ENCODE measurements around the gene TGFB1I1.
"Not testable (repeated sequence)": the region's sequence is repeated elsewhere in the genome, so short reads cannot be mapped to it uniquely, and the experiment has no call there.

The TGFB1I1 gene

GRCh38 chr16:31471875-31472708 is at the start of gene TGFB1I1:
Gene TGFB1I1, plus strand, starts transcription at chr16:31472152. Its CDS starts 37 bp downstream, at chr16:31472189.
- no peak for DNase-seq (ENCODE audit: low read depth in 2 of 2)

DNA sequence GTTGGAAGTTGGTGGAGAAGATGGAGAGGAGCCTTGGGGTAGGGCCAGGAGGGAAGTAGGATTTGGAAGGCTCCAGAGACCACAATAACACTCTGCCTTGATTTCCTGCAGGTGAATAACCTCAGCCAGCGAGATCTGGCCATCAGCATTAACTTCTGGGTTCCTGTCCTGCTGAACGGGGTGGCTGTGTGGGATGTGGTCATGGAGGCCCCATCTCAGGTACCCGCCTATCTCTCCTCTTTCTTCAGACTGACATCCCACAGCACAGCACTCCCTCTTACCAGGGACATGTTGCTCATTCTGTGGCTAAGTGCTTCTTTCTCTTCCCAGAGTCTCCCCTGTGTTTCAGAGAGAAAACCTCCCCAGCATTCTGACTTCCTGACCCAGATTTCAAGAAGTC is 48.7 kb upstream of the TGFB1I1 start:
- no peak for DNase-seq (ENCODE audit: low read depth in 2 of 2)

DNA sequence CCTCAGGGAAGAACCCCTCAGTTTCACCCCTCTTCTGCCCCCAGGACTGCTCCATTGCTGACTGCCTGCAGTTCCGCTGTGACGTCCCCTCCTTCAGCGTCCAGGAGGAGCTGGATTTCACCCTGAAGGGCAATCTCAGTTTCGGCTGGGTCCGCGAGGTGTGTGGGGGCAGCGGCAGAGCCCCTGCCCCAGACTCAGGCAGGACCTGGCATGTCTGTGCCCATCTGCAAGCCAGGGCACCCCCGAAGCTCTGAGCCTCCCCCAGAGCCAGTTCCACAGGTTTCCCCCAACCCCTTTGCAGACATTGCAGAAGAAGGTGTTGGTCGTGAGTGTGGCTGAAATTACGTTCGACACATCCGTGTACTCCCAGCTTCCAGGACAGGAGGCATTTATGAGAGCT is 48.2 kb upstream of the TGFB1I1 start:
- no peak for DNase-seq (ENCODE audit: low read depth in 2 of 2)

DNA sequence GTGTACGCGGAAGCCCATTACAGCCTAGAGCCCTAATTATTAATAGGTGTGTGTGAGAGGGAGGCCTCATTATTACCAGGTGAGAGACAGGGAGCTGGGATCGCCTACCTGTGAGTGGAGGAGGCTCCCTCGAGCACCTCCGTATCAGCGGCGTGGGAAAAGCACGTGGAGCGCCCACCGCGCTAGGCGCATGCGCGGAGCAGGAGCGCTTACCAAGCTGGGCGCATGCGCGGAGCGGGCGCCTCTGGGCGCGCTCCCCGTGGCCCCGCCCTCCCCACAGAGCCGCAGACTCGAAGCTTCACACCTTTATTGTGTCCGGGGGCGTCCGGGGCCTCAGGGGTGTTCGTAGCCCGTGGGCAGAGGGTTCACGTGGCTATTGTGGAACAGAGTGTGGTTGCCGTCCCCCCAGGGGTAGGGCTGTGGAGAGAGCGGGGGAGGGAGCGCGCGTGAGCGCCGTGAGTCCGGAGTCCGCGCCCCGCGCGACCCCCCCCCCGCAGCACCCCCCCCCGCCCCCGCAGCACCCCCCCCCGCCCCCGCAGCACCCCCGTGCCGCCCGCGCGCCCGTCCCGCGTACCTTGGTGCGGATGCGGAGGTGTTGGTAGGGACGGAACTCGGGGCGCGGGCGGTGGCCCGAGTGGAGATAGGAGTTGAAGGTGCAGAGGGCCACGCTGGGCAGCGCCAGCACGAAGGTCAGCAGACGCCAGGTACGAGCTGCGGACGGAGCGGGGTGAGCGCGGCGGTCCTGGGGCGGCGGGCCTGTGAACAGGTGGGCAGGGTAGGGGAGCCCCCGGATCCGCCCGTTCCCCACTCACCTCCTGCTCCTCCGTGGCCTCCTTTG is 44.3 kb upstream of the TGFB1I1 start:
- peak; percentile 49 to 50 for DNase-seq (ENCODE audit: low read depth in 2 of 2)

- DNase-seq (ENCODE audit: low read depth in 2 of 2): no peak
These were observed 43.7 kb upstream of the TGFB1I1 start, which contains the start of gene COX6A2 for GRCh38 chr16:31428279-31428597. Gene COX6A2, minus strand, starts transcription at chr16:31428360. Its CDS starts 35 bp downstream, at chr16:31428325.

GRCh38 chr16:31428638-31429247 is 43.2 kb upstream of the TGFB1I1 start:
- DNase-seq (ENCODE audit: low read depth in 2 of 2): no peak

GRCh38 chr16:31429314-31429713 is 42.6 kb upstream of the TGFB1I1 start:
- DNase-seq (ENCODE audit: low read depth in 2 of 2): no peak

DNA sequence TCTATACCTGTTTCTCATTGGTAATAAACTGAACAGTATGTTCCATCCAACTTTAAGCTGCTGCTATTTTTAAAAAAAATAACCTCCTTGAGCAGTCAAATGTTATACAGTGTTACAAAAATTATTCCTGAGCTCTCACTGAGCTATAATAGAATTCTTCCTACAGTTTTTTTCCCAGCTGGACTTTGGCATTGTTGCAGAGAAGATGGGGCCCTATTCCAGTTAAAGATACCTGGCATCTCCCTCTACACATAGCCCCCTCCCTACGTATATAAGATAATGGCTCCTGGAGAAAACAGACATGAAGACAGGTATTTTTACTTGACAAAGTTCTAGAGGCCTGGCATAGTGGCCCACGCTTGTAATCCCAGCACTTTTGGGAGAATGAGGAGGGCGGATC is 42.2 kb upstream of the TGFB1I1 start:
- no peak for DNase-seq (ENCODE audit: low read depth in 2 of 2)

- no peak for DNase-seq (ENCODE audit: low read depth in 2 of 2)
These were observed 41.4 kb upstream of the TGFB1I1 start for GRCh38 chr16:31430380-31431052.

DNA sequence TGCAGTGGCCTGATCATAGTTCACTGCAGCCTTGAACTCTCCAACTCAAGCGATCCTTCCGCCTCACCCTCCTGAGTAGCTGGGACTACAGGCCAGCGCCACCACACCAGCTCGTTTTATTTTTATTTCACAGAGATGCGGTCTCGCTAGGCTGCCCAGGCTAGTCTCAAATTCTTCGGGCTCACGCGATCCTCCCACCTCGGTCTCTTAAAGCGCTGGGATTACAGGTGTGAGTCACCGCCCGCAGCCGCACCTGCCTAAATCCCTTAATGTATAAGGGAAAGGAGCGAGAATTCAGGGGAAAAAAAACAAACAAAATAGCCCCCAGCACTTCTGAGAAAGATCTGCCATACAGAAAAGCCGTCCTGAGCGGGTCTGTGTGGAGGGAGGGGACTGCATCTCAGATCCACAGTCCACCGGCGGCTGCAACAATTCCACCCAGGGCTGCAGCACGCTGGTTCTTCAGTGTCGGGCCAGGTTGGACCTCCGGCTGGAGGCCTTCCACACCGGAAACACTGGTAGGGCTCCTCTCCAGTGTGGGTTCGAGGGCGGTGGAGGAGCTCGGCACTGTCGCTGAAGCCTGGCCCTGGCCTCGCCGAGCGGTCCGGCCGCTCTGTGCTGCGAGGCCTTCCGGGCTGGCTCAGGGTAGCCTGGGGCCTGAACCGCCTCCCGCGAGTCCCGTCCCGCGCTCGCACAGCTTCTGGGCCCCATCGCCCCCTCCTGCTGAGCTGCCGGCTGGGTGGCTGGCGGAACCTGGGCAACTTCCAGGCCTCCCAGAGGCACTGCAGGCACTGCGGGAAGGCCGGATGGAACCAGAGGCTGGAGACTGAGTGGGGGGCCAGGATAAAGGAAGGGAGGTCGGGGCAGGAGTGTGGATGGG is 36.4 kb upstream of the TGFB1I1 start:
- no peak for DNase-seq (ENCODE audit: low read depth in 2 of 2)

DNA sequence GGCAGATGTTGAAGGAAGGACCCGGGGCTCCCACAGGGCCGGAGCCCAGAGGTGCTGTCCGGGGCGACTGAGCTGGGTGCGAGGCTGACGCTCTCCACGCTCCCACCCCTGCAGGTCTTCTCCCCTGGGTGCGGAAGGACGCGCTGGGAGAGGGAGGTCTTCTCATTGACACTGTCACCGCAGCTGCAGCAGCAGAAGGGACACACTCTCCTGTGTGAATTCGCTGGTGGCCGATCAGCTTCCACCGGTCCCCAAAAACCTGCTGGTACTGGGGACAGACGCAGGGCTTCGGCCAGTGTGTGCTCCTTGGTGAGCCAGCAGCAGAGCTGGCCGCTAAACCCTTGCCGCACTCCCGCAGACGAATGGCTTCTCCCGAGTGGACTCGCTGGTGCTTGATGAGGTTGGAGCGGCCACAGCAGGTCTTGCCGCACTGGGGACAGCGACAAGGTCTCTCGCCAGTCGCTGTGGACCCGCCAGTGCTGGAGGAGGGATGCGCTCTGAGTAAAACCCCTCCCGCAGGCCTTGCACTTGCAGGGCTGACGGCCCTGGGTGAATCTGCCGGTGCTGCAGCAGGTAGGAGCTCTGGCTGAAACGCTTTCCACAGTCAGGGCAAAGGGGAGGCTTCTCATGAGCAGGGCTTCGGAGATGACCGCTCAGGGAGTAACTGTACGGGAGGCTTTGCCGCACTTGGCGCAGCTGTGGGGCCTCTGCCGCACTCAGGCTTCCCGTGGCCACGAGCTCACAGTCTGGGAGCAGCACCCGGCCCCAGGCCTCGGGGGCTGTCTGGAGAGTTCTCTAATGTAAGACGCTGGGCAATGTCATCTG is 35.5 kb upstream of the TGFB1I1 start:
- no peak for DNase-seq (ENCODE audit: low read depth in 2 of 2)

- DNase-seq (ENCODE audit: low read depth in 2 of 2): no peak
These were observed 33.5 kb upstream of the TGFB1I1 start for GRCh38 chr16:31438414-31438813.

DNA sequence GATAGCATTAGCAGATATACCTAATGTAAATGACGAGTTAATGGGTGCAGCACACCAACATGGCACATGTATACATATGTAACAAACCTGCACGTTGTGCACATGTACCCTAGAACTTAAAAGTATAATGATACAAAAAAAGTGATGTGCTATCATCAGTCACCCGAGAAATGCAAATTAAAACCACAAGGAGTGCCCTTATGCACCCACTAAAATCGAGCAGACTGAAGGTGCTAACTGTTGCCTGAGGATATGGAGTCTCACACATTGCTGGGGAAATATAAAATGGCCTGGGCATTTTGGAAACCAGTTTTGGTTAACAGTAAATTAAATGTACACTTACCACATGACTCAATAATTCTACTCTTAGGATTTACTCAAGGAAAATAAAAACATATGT is 32.9 kb upstream of the TGFB1I1 start:
- not testable (repeated sequence) for DNase-seq (ENCODE audit: low read depth in 2 of 2)

DNA sequence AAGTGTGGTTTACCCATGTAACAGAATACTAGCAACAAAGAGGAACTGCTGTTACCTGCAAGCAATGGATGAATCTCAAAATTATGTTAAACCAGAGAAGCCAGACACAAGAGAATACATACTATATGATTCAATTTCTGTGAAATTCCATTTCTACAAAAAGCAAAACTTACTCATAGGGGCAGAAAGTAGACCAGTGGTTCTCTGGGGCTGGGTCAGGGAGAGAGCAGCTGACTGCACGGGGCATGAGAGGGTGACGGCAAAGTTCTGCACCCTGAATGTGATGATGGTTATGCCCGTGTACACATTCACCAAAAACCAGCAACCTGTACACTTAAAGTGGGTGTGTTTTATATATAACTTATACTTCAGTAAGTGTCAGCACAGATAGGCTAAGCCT is 32.4 kb upstream of the TGFB1I1 start:
- DNase-seq (ENCODE audit: low read depth in 2 of 2): no peak

DNA sequence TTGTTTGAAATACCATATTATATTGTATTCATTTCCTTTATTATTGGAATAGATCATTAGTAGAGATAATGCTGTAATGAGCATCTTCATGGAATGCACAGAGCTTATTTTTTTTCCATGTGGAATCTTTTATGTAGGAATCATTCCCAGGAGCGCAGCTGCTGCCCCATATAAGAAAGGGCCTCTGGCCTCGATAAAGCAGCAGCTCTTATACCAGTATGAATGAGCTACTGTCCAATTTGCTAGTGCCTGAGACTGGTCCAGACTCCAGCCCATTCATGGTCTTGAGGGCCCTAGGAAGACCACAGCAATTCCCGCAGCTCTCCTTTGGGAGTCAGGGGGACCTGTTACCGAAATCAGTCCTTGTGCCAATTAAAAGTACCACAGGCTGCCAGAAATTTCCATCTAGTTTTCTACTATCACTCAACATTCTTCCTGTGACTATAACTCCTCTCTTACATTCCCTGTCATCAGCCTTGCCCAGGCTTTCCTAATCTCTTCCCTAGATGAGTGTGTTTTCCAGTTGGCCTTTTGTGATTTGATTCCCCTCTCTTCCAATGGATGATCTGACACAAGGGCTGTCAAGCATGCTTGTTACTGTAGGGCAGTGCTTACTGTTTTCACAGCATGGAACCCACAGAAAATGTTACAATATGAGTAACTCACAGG is 31.3 kb upstream of the TGFB1I1 start:
- DNase-seq (ENCODE audit: low read depth in 2 of 2): no peak

DNA sequence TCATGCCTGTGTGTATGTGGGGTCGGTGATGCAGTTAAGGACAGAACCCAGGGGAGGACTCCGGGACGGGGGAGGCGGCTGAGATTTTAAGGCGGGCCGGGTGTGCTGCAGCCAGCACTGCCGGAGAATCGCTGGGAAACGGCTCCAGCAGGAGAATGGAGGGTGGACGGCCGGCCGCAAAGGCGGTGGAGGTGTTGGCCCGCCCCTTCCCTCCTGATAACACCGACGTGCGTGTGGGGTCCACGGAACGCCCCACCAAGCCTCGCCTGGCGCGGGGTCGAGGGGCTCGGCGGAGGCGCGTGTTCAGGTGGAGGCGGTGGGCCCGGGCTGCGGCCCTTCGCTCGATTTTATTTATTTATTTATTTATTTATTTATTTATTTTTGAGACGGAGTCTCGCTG is 30.0 kb upstream of the TGFB1I1 start:
- DNase-seq (ENCODE audit: low read depth in 2 of 2): no peak

- DNase-seq (ENCODE audit: low read depth in 2 of 2): not testable (repeated sequence)
These were observed 26.0 kb upstream of the TGFB1I1 start for GRCh38 chr16:31445931-31446330.

- no peak for DNase-seq (ENCODE audit: low read depth in 2 of 2)
These were observed 20.8 kb upstream of the TGFB1I1 start for GRCh38 chr16:31451201-31451600.

DNA sequence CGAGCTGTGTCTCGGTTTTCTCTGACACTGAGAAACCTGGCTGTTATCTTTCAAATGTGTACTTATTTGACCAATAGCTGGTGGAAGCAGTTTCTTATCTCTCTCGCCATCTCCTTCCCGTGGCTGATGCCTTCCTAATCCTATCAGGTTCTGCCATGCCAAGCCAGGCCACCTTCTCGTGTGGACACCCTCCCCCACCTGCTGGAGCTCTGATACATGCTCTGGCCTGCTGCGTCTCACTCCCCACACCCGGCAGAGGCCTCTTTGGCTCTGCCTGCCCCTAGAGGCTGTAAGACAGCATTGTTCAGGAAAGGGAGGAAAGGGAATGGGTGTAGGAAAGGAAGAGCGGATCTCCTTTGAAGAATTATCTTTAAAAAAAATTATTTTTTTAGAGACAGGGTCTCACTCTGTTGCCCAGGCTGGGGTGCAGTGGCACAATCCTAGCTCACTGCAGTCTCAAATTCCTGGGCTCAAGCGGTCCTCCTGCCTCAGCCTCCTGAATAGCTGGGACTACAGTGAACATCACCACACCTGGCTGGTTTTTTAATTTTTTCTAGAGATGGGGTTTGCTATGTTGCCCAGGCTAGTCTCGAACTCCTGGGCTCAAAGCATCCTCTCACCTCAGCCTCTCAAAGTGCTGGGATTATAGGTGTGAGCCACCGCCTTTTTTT is 20.1 kb upstream of the TGFB1I1 start:
- DNase-seq (ENCODE audit: low read depth in 2 of 2): no peak

Data from stimulated activated CD4-positive, alpha-beta T cell treated with anti-CD3 and anti-CD28 coated beads, Interleukin-12 subunit alpha, Interleukin-12 subunit beta, amount 100 ng/mL, for 24 hours (primary cell).